Measurements from ENCODE around the gene SLC44A5.
"Not testable (repeated sequence)": the region's sequence is repeated elsewhere in the genome, so short reads cannot be mapped to it uniquely, and the experiment has no call there.

The SLC44A5 gene

GRCh38 chr1:75469586-75470173, 141.2 kb downstream of the SLC44A5 start:
- no peaks in the 10 kb centered on the region for H3K27me3 Mint-ChIP-seq
- no peaks in the 10 kb centered on the region for H3K4me1 Mint-ChIP-seq
- ATAC-seq (no peak), DNase-seq (no peak)
- peaks cover 0 to 8% of the 10 kb centered on the region in 2 donors for H3K9me3 Mint-ChIP-seq
- no peak overlapping the region for H3K4me3 Mint-ChIP-seq
- no peak overlapping the region for H3K27ac Mint-ChIP-seq

GRCh38 chr1:75461808-75462325, 149.0 kb downstream of the SLC44A5 start:
- peaks cover 0 to 16% of the 10 kb centered on the region in 2 donors for H3K9me3 Mint-ChIP-seq
- H3K27ac Mint-ChIP-seq, result no peak overlapping the region
- ATAC-seq, result no peak
- H3K27me3 Mint-ChIP-seq, result no peaks in the 10 kb centered on the region
- DNase-seq, result no peak
- H3K4me1 Mint-ChIP-seq, result no peaks in the 10 kb centered on the region
- H3K4me3 Mint-ChIP-seq, result no peak overlapping the region

- DNase-seq, result no peak
- Mint-ChIP-seq H3K27me3 (no peaks in the 10 kb centered on the region), H3K4me1 (no peaks in the 10 kb centered on the region), H3K4me3 (no peak overlapping the region), H3K27ac (no peak overlapping the region), H3K9me3 (peaks cover 10 to 21% of the 10 kb centered on the region in 2 donors)
- ATAC-seq, result no peak
These were observed 160.9 kb downstream of the SLC44A5 start for GRCh38 chr1:75449998-75450397.

GRCh38 chr1:75444220-75444619, 166.7 kb downstream of the SLC44A5 start:
- ATAC-seq (no peak), DNase-seq (no peak)
- no peaks in the 10 kb centered on the region for H3K27me3 Mint-ChIP-seq
- H3K4me1 Mint-ChIP-seq, result no peaks in the 10 kb centered on the region
- H3K27ac Mint-ChIP-seq, result no peak overlapping the region
- H3K9me3 Mint-ChIP-seq, result no peaks in the 10 kb centered on the region
- no peak overlapping the region for H3K4me3 Mint-ChIP-seq

GRCh38 chr1:75440274-75440673, 170.6 kb downstream of the SLC44A5 start:
- ATAC-seq (no peak), DNase-seq (no peak)
- Mint-ChIP-seq H3K27ac (peak overlapping the region in 1 of 2 donors; percentile 9), H3K4me3 (no peak overlapping the region), H3K27me3 (no peaks in the 10 kb centered on the region), H3K4me1 (no peaks in the 10 kb centered on the region), H3K9me3 (no peaks in the 10 kb centered on the region)

GRCh38 chr1:75438355-75438754, 172.6 kb downstream of the SLC44A5 start:
- no peaks in the 10 kb centered on the region for H3K9me3 Mint-ChIP-seq
- H3K27me3 Mint-ChIP-seq, result no peaks in the 10 kb centered on the region
- no peak for DNase-seq
- H3K4me3 Mint-ChIP-seq, result no peak overlapping the region
- no peak for ATAC-seq
- no peaks in the 10 kb centered on the region for H3K4me1 Mint-ChIP-seq
- no peak overlapping the region for H3K27ac Mint-ChIP-seq

DNA sequence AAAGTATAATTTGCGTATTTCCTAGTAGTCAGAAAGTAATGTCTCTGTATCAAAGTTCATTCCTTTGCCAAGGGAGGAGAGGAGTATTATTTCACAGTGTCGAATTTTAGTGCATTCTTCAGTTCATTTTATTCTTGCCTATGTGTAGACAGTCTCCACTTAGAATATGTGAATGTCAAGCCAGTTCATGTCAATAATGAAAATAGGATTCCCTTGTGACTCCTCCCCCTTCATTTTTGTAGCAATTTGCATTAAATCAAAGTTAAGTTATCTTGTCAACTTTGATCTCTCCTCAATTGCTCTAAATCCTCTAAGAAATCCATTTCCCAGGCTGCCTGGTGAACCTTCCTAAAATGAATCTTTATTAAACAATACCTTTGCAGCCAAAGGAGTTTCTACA, 179.1 kb downstream of the SLC44A5 start:
- ATAC-seq, result no peak
- Mint-ChIP-seq H3K27ac (no peak overlapping the region), H3K9me3 (no peaks in the 10 kb centered on the region), H3K4me1 (no peaks in the 10 kb centered on the region), H3K27me3 (no peaks in the 10 kb centered on the region), H3K4me3 (no peak overlapping the region)
- DNase-seq, result no peak

DNA sequence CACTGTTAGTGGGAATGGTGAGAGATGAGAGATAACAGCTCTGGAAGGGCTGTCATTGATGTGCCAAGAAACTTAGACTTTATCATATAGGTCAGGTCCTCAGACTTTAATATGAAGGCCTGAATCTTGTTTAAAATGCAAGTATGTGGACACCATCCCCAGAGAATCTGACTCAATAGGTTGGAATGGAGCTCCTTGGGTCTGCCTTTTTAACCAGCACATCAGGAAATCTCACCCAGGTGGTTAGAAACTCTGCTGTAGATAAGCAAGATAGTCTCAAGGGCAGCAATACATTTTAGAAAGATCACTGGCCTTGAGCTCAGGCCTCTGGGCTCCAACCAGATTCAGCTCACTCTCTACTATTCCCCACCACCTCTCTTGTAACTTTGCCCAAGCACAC, 180.4 kb downstream of the SLC44A5 start:
- no peak for ATAC-seq
- DNase-seq, result no peak
- no peak overlapping the region for H3K27ac Mint-ChIP-seq
- no peaks in the 10 kb centered on the region for H3K4me1 Mint-ChIP-seq
- no peak overlapping the region for H3K4me3 Mint-ChIP-seq
- no peaks in the 10 kb centered on the region for H3K27me3 Mint-ChIP-seq
- H3K9me3 Mint-ChIP-seq, result no peaks in the 10 kb centered on the region

GRCh38 chr1:75426688-75427087, 184.2 kb downstream of the SLC44A5 start:
- Mint-ChIP-seq H3K4me3 (no peak overlapping the region), H3K4me1 (no peaks in the 10 kb centered on the region), H3K9me3 (no peaks in the 10 kb centered on the region), H3K27me3 (no peaks in the 10 kb centered on the region), H3K27ac (no peak overlapping the region)
- DNase-seq (no peak), ATAC-seq (no peak)

- Mint-ChIP-seq H3K9me3 (no peaks in the 10 kb centered on the region), H3K27me3 (no peaks in the 10 kb centered on the region), H3K27ac (no peak overlapping the region), H3K4me1 (no peaks in the 10 kb centered on the region), H3K4me3 (no peak overlapping the region)
- DNase-seq (no peak), ATAC-seq (no peak)
These were observed 185.8 kb downstream of the SLC44A5 start for GRCh38 chr1:75425001-75425650.

- Mint-ChIP-seq H3K9me3 (no peaks in the 10 kb centered on the region), H3K4me3 (no peak overlapping the region), H3K27me3 (no peaks in the 10 kb centered on the region), H3K27ac (no peak overlapping the region), H3K4me1 (no peaks in the 10 kb centered on the region)
- DNase-seq, result no peak
- no peak for ATAC-seq
These were observed 187.3 kb downstream of the SLC44A5 start for GRCh38 chr1:75423616-75424015.

DNA sequence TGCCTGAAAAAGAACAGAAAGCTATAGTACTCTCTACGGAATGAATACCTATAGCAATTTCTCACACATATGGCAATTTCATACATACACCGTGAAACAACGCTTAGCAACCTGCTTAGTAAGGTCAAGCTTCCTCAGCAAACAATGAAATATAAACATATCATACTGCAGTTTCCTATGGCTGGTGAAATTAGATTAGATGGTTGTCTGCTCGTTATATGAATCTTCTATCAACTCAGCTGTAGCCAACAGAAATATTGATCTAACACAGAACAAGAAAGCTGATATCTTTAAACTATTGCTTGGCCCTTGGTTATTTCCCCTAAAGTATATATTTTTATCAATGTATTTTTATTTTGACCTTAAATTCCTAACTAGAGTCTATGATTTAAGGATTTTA, 187.8 kb downstream of the SLC44A5 start:
- Mint-ChIP-seq H3K27me3 (no peaks in the 10 kb centered on the region), H3K4me3 (no peak overlapping the region), H3K9me3 (no peaks in the 10 kb centered on the region), H3K27ac (no peak overlapping the region), H3K4me1 (no peaks in the 10 kb centered on the region)
- ATAC-seq, result no peak
- DNase-seq, result no peak

- no peak for ATAC-seq
- Mint-ChIP-seq H3K4me3 (no peak overlapping the region), H3K4me1 (no peaks in the 10 kb centered on the region), H3K9me3 (peaks cover 0 to 6% of the 10 kb centered on the region in 2 donors), H3K27me3 (no peaks in the 10 kb centered on the region), H3K27ac (no peak overlapping the region)
- no peak for DNase-seq
These were observed 189.5 kb downstream of the SLC44A5 start for GRCh38 chr1:75421371-75421770.

GRCh38 chr1:75415187-75415586, 195.7 kb downstream of the SLC44A5 start:
- no peak overlapping the region for H3K4me3 Mint-ChIP-seq
- no peak for ATAC-seq

GRCh38 chr1:75412616-75413015, 198.3 kb downstream of the SLC44A5 start:
- DNase-seq (no peak), ATAC-seq (no peak)
- Mint-ChIP-seq H3K27ac (no peak overlapping the region), H3K4me1 (no peaks in the 10 kb centered on the region), H3K9me3 (peaks cover 0 to 6% of the 10 kb centered on the region in 2 donors), H3K4me3 (no peak overlapping the region), H3K27me3 (no peaks in the 10 kb centered on the region)

More at GRCh38 chr1:75415187-75415586, 195.7 kb downstream of the SLC44A5 start:
- H3K4me1 Mint-ChIP-seq, result no peaks in the 10 kb centered on the region
- no peaks in the 10 kb centered on the region for H3K27me3 Mint-ChIP-seq
- H3K27ac Mint-ChIP-seq, result no peak overlapping the region
- no peak for DNase-seq
- H3K9me3 Mint-ChIP-seq, result peaks cover 0 to 6% of the 10 kb centered on the region in 2 donors

GRCh38 chr1:75404681-75405080, 206.2 kb downstream of the SLC44A5 start:
- not testable (repeated sequence) for H3K27me3 Mint-ChIP-seq, H3K4me3 Mint-ChIP-seq, H3K27ac Mint-ChIP-seq, ATAC-seq, DNase-seq, H3K4me1 Mint-ChIP-seq
- H3K9me3 Mint-ChIP-seq, result peaks cover 10 to 28% of the 10 kb centered on the region in 2 donors
